GM23248 (cell line): ENCODE measurements around the gene PTPN14. TPM values are rescaled to one million over a fixed set of nuclear protein-coding genes. Genes with fewer than 3 reads are reported as not detected.

Experiments
- DNase-seq: peaks from one replicate; pipeline ENCODE4 v3.0.0-alpha.2; 2015
- H2AFZ ChIP-seq: fragments of 200-600 bp; sonication (generic); 2 replicates; pipeline ENCODE4 v1.6.1; 2016; ENCODE audit warnings: antibody characterized with exemption
- H3F3A ChIP-seq: fragments of 200-600 bp; sonication (generic); 2 replicates; pipeline ENCODE4 v1.6.1; 2016; ENCODE audit warnings: mild to moderate bottlenecking, antibody characterized with exemption, mixed run types; ENCODE audit not compliant: insufficient read depth
- H3K27ac ChIP-seq: fragments of 200-600 bp; sonication (generic); 2 replicates; pipeline ENCODE4 v1.5.1; 2016; ENCODE audit warnings: mild to moderate bottlenecking
- H3K27me3 ChIP-seq: fragments of 200-600 bp; sonication (generic); replicated peaks from 2 replicates; pipeline ENCODE4 v1.6.1; 2016; ENCODE audit warnings: mild to moderate bottlenecking; ENCODE audit not compliant: insufficient read depth
- H3K36me3 ChIP-seq: fragments of 200-600 bp; sonication (generic); 2 replicates; pipeline ENCODE4 v1.6.1; 2016; ENCODE audit warnings: low read depth, mild to moderate bottlenecking
- H3K4me1 ChIP-seq: fragments of 200-600 bp; sonication (generic); 2 replicates; pipeline ENCODE4 v1.6.1; 2016; ENCODE audit warnings: mild to moderate bottlenecking; ENCODE audit not compliant: insufficient read depth
- H3K4me2 ChIP-seq: fragments of 200-600 bp; sonication (generic); one replicate; pipeline ENCODE4 v1.6.1; 2016; ENCODE audit warnings: mild to moderate bottlenecking; ENCODE audit not compliant: unreplicated experiment
- H3K4me3 ChIP-seq: fragments of 200-600 bp; sonication (generic); 2 replicates; pipeline ENCODE4 v1.5.1; 2016; ENCODE audit warnings: mild to moderate bottlenecking
- H3K79me2 ChIP-seq: fragments of 200-600 bp; sonication (generic); 2 replicates; pipeline ENCODE4 v1.6.1; 2016; ENCODE audit warnings: mild to moderate bottlenecking; ENCODE audit not compliant: insufficient read depth
- H3K9ac ChIP-seq: fragments of 200-600 bp; sonication (generic); 2 replicates; pipeline ENCODE4 v1.6.1; 2016; ENCODE audit warnings: mild to moderate bottlenecking
- H3K9me2 ChIP-seq: fragments of 200-600 bp; sonication (generic); 2 replicates; pipeline ENCODE4 v1.6.1; 2016; ENCODE audit warnings: mixed run types, mild to moderate bottlenecking, moderate library complexity; ENCODE audit not compliant: insufficient read depth
- H3K9me3 ChIP-seq: fragments of 200-600 bp; sonication (generic); one replicate; pipeline ENCODE4 v1.6.1; 2017; ENCODE audit warnings: low read depth
- H4K20me1 ChIP-seq: fragments of 200-600 bp; sonication (generic); 2 replicates; pipeline ENCODE4 v1.6.0; 2016; ENCODE audit not compliant: insufficient read depth
- EZH2 ChIP-seq: fragments of 200-600 bp; sonication (generic); IDR thresholded peaks from 2 replicates; pipeline ENCODE4 v1.6.1; 2018; ENCODE audit warnings: antibody characterized with exemption, mild to moderate bottlenecking; ENCODE audit not compliant: insufficient read depth, poor library complexity, severe bottlenecking
- EZH2phosphoT487 ChIP-seq: fragments of 200-600 bp; sonication (generic); IDR thresholded peaks from 2 replicates; pipeline ENCODE4 v1.6.1; 2018; ENCODE audit warnings: antibody characterized with exemption, moderate library complexity, mild to moderate bottlenecking, low read depth; ENCODE audit not compliant: insufficient read depth
- WGBS, 2 experiments: methylation state at CpG; one replicate each; pipeline ENCODE4 v1.1.6; 2015 to 2017; ENCODE audit warnings: low lambda C conversion rate in 2 of 2, low coverage in 1 of 2; ENCODE audit errors: missing lambda C conversion rate in 2 of 2; 5-methylcytosine and 5-hydroxymethylcytosine counted together
- in situ Hi-C: fragments of 300-500 bp; cut with MboI; formaldehyde crosslinking; loops from 2 replicates; pipeline ENCODE4 v1.15.0; 2020
- polyA plus RNA-seq: library from polyadenylated mRNA; unstranded; fragments of >200 nt; fragmentation: Nextera tagmentation; extraction: Ambion mirVana; gene quantifications from 2 replicates; pipeline ENCODE4 v1.2.1, GENCODE V29; 2016
- total RNA-seq: library from RNA; depleted of rRNA; stranded (reverse); fragments of >200 nt; shearing (Covaris generic); gene quantifications from 2 replicates; pipeline ENCODE4 v1.2.3, GENCODE V29; 2014

PTPN14 gene
- total and polyA plus RNA-seq, 2 experiments from 2014 or later = 38.7 to 49.8 TPM

DNA sequence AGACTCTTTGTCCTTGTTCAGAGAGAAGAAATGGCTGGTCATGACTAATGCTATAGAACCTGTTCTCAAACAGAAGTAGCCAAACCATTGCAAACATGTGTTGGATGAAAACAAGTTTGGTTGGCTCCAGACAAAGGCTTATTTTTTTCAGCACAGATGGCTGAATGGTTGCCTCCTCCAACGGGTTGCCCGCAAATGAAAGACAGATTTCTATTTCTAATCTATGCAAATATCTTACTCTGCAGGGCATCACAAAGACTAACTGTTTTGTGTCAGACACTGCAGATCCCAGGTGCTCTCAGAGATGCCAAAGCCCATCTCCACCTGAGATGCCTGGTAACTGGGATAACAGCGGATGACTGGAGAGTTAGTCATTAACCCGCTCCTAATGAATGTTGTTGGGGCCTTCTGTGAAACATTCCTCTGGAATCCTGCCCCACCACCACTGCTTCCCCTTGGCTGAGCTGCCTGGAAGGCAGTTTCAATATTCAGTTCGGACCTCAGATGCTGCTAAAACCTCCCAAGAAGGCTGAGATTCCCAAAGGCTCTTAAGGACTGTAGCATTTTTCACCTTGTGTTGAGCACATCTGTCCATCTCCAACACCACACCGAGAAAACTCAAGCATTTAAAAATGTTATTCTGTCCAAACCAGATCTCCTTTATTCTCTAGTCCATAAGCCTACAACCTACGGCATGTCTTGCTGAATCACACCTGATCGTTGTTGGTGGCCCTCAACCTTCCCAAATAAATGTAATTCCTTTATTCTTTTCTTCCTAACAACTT lies 104.4 kb downstream of the PTPN14 start:
- in situ Hi-C loops = no loop called here
- Histone ChIP-seq H3K36me3 (0 out of 2 replicates have a peak, but pooled peaks cover 6% of the 10 kb centered on the region), H3K4me2 (peak overlapping the region; percentile 84), H3K4me1 (peaks cover 61% of the 10 kb centered on the region), H3K4me3 (peak overlapping the region; percentile 49), H3K79me2 (peaks cover 66% of the 10 kb centered on the region), H3K27me3 (no peaks in the 10 kb centered on the region), H3F3A (peaks cover 84% of the 10 kb centered on the region), H3K27ac (peak overlapping the region; percentile 89), H2AFZ (no peak overlapping the region), H4K20me1 (no peaks in the 10 kb centered on the region), H3K9me3 (no peaks in the 10 kb centered on the region), H3K9me2 (no peaks in the 10 kb centered on the region), H3K9ac (peak overlapping the region; percentile 65)
- 12 to 14% methylated on average over 8 of the region's 8 CpGs for WGBS, 2 experiments
- TF ChIP-seq EZH2phosphoT487 (0 out of 2 replicates have a peak, but pooled peaks have one; percentile 43), EZH2 (no peak)
- DNase-seq = peak; percentile 94

GRCh38 chr1:214445831-214446614 lies 105.4 kb downstream of the PTPN14 start:
- Histone ChIP-seq H3K27ac (peak overlapping the region; percentile 89), H3K4me3 (peak overlapping the region; percentile 19)
- WGBS, 2 experiments = 1 to 5% methylated on average over 2 of the region's 2 CpGs

DNA sequence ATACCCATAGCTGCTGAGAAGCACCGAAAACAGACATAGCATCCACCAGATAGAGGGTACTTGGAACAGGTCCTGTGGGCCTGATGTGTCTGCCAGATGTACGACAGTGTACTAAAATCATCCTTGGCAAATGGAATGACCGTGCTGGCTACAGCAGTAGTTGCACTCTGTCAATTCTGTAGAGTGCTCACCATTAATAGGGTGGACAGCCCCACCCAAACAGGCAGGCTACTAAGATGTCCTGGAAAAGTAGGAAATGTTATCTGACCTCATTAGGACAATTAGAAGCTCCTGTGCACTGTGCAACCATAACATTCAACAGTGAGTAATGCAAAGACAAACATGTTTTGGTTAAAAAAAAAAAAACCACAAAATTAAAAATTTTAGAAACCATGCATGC lies 106.2 kb downstream of the PTPN14 start:
- H4K20me1 ChIP-seq = no peaks in the 10 kb centered on the region
- no peak for TF ChIP-seq EZH2
- TF ChIP-seq EZH2phosphoT487 = peak; percentile 87
- H3K27me3 ChIP-seq = no peaks in the 10 kb centered on the region
- peak overlapping the region; percentile 89 for H3K27ac ChIP-seq
- in situ Hi-C loops = no loop called here
- H3K9me2 ChIP-seq = no peaks in the 10 kb centered on the region
- H3K4me1 ChIP-seq = peaks cover 49% of the 10 kb centered on the region
- peak overlapping the region; percentile 65 for H3K9ac ChIP-seq
- 0 out of 2 replicates have a peak, but pooled peaks cover 7% of the 10 kb centered on the region for H3K36me3 ChIP-seq
- H3K9me3 ChIP-seq = no peaks in the 10 kb centered on the region
- peak overlapping the region; percentile 12 for H3K4me3 ChIP-seq
- H2AFZ ChIP-seq = no peak overlapping the region
- peak overlapping the region; percentile 61 for H3K4me2 ChIP-seq
- H3F3A ChIP-seq = peaks cover 82% of the 10 kb centered on the region
- peak; percentile 68 for DNase-seq
- WGBS, 2 experiments = 18 to 22% methylated on average over 3 of the region's 3 CpGs
- peaks cover 66% of the 10 kb centered on the region for H3K79me2 ChIP-seq

More at GRCh38 chr1:214445831-214446614, 105.4 kb downstream of the PTPN14 start:
- peaks cover 52% of the 10 kb centered on the region for H3K4me1 ChIP-seq
- H3K36me3 ChIP-seq = 0 out of 2 replicates have a peak, but pooled peaks cover 7% of the 10 kb centered on the region
- H3K9me2 ChIP-seq = no peaks in the 10 kb centered on the region
- peaks cover 83% of the 10 kb centered on the region for H3F3A ChIP-seq
- peak; percentile 93 for DNase-seq
- H3K9me3 ChIP-seq = no peaks in the 10 kb centered on the region
- TF ChIP-seq EZH2phosphoT487 (0 out of 2 replicates have a peak, but pooled peaks have one; percentile 50), EZH2 (no peak)
- no peaks in the 10 kb centered on the region for H3K27me3 ChIP-seq
- peaks cover 66% of the 10 kb centered on the region for H3K79me2 ChIP-seq
- H4K20me1 ChIP-seq = no peaks in the 10 kb centered on the region
- peak overlapping the region; percentile 61 for H3K4me2 ChIP-seq
- peak overlapping the region; percentile 65 for H3K9ac ChIP-seq
- no peak overlapping the region for H2AFZ ChIP-seq
- in situ Hi-C loops = no loop called here

DNA sequence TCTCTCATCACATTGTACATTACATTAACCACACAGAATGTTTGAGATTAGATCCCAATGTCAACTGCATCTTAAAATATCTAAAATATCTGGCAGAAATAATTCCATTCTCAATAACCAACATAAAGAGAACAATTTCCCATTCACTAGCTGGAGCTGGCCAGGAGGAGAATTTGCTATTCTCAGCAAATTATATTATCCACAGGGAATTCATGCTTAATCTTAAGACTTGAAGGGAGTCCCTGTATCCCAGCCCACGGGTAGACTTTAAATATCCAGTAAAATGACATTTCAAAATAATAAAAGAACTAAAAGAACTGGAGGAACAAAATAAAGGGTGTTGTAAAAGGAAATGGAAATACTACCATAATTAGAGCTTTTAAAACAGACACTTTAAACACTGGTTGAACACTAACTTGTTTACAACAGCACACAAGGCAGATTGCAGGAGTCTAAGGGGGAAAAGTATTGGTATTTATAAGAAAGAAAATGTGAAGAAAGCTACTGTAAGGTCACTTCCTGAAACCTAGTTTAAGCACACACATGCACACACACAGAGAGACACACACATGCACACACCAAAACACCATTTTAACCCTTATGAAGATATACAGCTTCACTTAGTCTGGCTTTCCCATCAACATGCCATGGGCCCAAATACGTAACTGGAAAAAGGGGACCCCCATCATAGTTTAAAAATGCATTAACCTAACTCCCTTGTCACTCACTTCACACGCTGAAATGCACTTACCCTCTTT lies 107.0 kb downstream of the PTPN14 start:
- Histone ChIP-seq H3K4me3 (peak overlapping the region; percentile 12; the same call in 1 of the 2 replicates), H3K79me2 (peaks cover 66% of the 10 kb centered on the region), H3F3A (peaks cover 87% of the 10 kb centered on the region), H3K9ac (peak overlapping the region; percentile 65), H3K4me2 (peak overlapping the region; percentile 61), H3K9me3 (no peaks in the 10 kb centered on the region), H3K27me3 (no peaks in the 10 kb centered on the region), H2AFZ (no peak overlapping the region), H3K4me1 (peaks cover 49% of the 10 kb centered on the region), H3K27ac (peak overlapping the region; percentile 89), H4K20me1 (0 out of 2 replicates have a peak, but pooled peaks cover 5% of the 10 kb centered on the region), H3K9me2 (no peaks in the 10 kb centered on the region), H3K36me3 (0 out of 2 replicates have a peak, but pooled peaks cover 7% of the 10 kb centered on the region)
- TF ChIP-seq EZH2 = no peak
- no peak for TF ChIP-seq EZH2phosphoT487
- DNase-seq = no peak
- in situ Hi-C loops = no loop called here
- WGBS, 2 experiments = 95 to 97% methylated on average over 3 of the region's 3 CpGs
